Activated CD4-positive, CD25-positive, alpha-beta regulatory T cell treated with anti-CD3 and anti-CD28 coated beads, Interleukin-2, amount 50 U/mL, for 16 hours (primary cell): ENCODE data around the gene TYRO3.

ENCODE experiments used
- DNase-seq: peaks from one replicate; pipeline ENCODE4 v3.0.0-alpha.2; 2020; ENCODE audit warnings: low read depth, low spot score

Gene TYRO3

DNA sequence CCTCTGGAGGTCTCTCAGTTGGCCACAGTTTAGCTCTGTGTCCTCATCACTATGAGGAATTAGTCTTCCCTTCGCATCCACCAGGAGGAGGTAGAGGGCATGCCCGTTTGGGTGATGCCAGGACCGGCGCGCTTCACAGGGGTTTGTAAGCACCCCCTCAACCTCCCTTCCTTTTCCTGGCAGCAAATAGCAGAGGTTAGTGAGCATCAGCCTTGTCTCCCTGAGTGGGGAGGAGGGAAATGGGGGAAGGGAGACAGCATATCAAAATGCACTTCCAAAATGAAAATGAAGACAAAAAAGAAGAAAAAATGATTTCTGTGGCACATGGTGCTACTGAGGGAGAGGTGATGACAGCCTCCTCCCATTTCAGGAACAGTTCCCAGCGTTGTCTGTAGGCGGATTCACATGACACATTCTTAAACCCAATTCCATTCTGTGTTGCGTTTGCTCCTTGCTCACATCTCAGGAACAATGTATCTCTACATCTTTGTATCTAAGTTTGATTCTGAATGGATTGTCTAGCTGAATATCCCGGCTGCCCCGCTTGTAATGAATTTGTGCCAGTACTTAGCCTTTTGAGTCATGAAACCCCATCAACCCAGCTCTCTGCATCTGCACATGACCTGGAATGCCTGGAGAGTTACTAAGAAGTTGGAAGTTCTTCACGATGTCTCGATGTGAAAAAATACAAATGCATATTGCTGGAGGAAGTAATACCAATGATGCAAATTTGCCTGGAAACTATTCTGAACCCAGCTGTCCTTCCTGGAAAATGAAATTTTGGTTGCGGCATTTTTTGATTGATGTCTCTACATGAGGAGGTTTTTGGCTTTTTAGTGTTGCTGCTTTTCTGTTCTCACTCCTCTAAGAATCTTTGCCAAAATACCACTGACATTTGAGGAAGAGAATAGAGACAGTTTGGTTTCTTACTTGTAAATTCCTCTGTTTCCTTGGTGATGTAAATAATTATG, 45.2 kb downstream of the TYRO3 start:
- DNase-seq, result peak; percentile 21

- DNase-seq, result no peak
Observed at GRCh38 chr15:41605566-41605965, 46.6 kb downstream of the TYRO3 start.

- no peak for DNase-seq
Observed at GRCh38 chr15:41606997-41607396, 48.0 kb downstream of the TYRO3 start.

DNA sequence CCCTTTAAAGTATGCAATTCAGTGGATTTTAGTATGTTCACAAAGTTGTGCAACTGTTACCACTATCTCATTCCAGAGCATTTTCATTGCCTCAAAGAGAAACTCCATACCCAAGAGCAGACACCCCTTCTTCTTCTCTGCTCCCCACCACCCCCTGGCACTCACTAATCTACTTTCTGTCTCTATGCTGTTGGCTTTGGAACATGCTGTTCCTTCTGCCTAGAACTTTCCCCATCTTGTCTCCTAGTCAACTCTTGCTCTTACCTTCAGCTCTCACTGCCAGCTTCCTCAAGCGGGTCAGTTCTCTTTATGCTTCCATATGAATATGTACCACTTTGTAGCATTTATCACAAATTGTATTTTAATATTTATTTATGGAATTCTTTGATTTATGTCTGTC, 50.1 kb downstream of the TYRO3 start:
- DNase-seq, result no peak

- DNase-seq, result no peak
Observed at GRCh38 chr15:41610048-41610447, 51.0 kb downstream of the TYRO3 start.

DNA sequence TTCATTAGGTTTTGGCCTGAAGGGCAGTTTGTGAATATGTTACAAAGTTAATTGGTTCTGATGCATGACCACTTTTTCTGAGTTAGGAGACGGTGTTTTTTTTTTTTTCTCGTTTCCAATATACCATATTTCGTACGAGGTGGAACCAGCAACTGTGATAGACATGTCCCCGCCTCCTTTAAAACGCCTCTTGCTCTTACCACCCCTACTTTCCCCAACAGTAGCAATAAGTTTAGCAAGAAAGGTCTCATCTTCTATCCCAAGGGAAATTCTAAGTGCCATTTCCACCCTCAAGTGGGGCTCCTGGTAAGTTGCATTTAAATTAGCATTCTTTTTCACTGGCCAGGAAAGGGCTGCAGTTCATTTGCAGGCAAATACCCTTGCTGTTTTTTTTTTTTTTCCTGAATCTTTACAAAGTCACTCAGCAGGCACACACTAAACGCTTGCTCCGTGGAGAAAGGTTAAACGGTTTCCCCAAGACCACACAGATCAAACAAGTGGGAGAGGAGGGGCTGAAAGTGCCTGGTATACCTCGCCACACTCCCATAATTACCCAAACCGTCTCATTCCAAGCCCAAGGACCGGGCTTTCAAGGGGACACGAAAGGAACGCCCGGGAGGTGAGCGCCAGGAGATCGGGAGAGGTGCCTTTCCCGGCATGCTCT, 61.7 kb downstream of the TYRO3 start:
- DNase-seq, result no peak

DNA sequence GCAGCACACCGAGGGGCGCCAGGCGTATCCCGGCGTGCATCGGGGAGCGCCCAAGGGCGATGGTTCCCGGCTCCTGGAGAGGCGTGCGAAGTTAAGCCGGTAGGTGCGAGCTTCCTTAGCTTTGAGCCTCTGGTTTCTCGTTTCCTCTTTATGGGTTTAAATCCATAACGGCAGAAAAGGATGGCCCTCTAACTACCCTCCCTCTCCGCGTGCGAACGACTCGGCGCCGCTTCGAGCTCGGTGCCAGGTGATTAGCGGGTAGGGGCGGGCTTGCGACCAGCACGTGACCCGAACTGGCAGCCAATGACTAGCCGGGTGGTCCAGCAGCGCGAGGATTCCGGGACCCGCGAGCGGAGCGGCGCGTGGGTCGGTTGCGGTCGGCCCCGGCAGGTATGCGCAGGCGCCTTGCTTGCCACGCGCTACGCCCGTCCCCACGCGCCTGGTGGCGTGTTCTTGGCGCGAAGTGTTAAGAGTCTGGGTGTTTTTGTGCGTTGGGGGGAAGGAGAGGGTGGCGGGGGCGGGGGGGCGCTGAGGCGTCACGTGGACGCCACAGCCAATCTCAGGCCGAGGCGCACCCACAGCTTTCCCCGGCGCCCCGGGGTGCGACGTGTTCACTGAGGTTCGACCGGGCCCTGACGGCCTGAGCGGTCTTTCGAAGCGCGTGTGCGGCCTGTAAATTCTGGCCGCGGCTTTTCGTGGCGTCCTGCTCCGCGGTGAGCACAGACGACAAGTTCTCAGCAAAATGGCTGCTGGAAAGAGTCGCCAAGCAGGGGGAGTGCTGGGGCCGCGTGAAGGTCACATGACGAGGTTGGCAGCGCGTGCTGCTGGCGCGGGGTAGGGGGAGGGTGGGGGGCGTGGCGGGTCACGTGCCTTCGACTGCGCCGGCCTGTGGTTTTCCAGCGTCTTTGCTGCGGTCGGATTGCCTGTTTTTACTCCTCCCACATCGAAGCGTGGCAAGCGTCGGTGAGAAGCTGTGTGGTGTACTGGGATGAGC, 62.5 kb downstream of the TYRO3 start:
- DNase-seq, result peak; percentile 58

- DNase-seq, result no peak
Observed at GRCh38 chr15:41622901-41623300, 63.9 kb downstream of the TYRO3 start.

GRCh38 chr15:41627203-41627602, 68.2 kb downstream of the TYRO3 start:
- no peak for DNase-seq

GRCh38 chr15:41629463-41629862, 70.5 kb downstream of the TYRO3 start:
- no peak for DNase-seq

- DNase-seq, result no peak
Observed at GRCh38 chr15:41629883-41630282, 70.9 kb downstream of the TYRO3 start.

GRCh38 chr15:41630616-41631217, 71.7 kb downstream of the TYRO3 start:
- no peak for DNase-seq

- no peak for DNase-seq
Observed at GRCh38 chr15:41631880-41632470, 73.0 kb downstream of the TYRO3 start.
